IPS DF 6.9 (cell line): ENCODE data around the gene CREB3L1.

Source experiments
- DNase-seq: peaks from one replicate; pipeline ENCODE4 v3.0.0-alpha.2; 2013; ENCODE audit warnings: low read depth, low spot score
- H3K27ac ChIP-seq: one replicate; pipeline ENCODE4 v1.5.1; 2013; ENCODE audit warnings: low read length, control low read depth
- H3K27me3 ChIP-seq: 2 replicates; pipeline ENCODE4 v1.6.1; 2013; ENCODE audit warnings: mild to moderate bottlenecking, low read length; ENCODE audit not compliant: control insufficient read depth, insufficient read depth
- H3K36me3 ChIP-seq: 2 replicates; pipeline ENCODE4 v1.6.1; 2013; ENCODE audit warnings: low read length; ENCODE audit not compliant: control insufficient read depth, insufficient read depth
- H3K4me1 ChIP-seq: 2 replicates; pipeline ENCODE4 v1.6.1; 2013; ENCODE audit warnings: low read length; ENCODE audit not compliant: control insufficient read depth, insufficient read depth
- H3K4me3 ChIP-seq: 2 replicates; pipeline ENCODE4 v1.5.1; 2013; ENCODE audit warnings: mild to moderate bottlenecking, low read length
- H3K9me3 ChIP-seq: 2 replicates; pipeline ENCODE4 v1.6.1; 2013; ENCODE audit warnings: low read length, inconsistent platforms; ENCODE audit not compliant: control insufficient read depth, insufficient read depth
- WGBS: extraction: QIAGEN DNeasy Blood & Tissue Kit; methylation state at CpG from one replicate; pipeline ENCODE4 v1.1.7; 2013; ENCODE audit warnings: mixed read lengths, missing lambda C conversion rate; ENCODE audit not compliant: insufficient read length, insufficient coverage; 5-methylcytosine and 5-hydroxymethylcytosine counted together

CREB3L1 gene

DNA sequence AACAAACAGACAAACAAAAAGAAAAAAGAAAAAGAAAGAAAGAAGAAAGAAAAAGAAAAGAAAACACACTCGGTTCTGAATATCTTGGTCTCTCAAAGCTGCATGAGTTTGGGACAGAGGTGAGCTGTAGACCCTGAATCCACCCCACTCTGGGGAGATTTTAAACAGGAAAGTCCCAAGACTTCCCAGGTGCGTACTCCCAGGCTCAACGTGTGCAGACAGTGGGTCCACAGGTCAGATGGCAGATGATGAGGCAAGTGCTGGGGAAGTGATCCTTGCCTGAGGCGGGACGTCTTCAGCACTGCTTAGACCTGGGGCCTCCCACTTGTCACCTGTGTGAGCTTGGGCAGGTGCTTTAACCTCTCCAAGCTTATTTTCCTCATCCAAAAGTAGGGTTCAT, 9.3 kb downstream of the CREB3L1 start:
- no peak for DNase-seq
- Histone ChIP-seq H3K4me1 (peaks cover 19% of the 10 kb centered on the region), H3K27me3 (no peaks in the 10 kb centered on the region), H3K4me3 (no peak overlapping the region), H3K27ac (no peak overlapping the region), H3K9me3 (no peaks in the 10 kb centered on the region), H3K36me3 (no peaks in the 10 kb centered on the region)
- WGBS: no CpG with 5 or more reads among the region's 5 CpGs

DNA sequence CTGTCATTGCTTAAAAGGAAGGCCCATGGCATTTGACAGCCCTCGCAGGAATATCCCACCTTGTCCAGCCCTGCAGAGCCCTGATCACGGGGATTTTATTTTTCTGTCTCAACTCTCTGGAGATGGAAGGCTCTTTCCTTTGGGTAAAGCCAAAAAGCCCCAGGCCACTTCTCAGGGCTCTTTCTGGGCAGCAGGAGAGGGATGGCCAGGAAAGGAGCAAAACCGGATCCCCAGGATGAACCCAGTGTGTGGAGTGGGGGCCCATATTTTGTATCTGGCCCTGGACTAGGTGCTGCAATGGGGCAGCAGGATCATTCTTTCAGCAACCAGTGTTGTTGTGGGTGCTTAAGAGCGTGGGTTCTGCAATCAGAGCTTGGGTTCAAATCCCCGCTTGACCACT, 11.0 kb downstream of the CREB3L1 start:
- H3K4me1 ChIP-seq: peaks cover 19% of the 10 kb centered on the region
- no peak for DNase-seq
- no peak overlapping the region for H3K4me3 ChIP-seq
- WGBS: no CpG with 5 or more reads among the region's 5 CpGs
- H3K9me3 ChIP-seq: no peaks in the 10 kb centered on the region
- no peaks in the 10 kb centered on the region for H3K27me3 ChIP-seq
- no peak overlapping the region for H3K27ac ChIP-seq
- H3K36me3 ChIP-seq: no peaks in the 10 kb centered on the region

DNA sequence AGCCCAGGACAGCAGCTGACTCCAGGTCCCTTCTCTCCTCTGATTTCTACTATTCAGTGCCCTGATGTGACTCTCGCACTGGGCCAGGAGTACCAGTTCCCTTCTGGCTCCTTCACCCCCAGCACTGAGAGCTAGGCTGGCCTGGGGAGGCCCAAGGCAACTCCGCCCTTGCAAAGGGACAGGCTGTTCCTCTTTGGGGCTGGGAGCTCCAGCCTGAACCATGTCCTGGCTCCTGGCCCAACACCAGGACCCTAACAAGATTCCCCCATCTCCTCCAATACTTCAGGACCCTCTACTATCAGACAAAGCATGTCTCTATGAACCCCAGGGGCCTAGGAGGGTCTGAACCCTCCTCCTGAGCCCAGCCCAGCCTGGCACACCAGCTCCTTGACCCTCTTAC, 12.5 kb downstream of the CREB3L1 start:
- Histone ChIP-seq H3K9me3 (no peaks in the 10 kb centered on the region), H3K27ac (no peak overlapping the region), H3K4me1 (peaks cover 19% of the 10 kb centered on the region), H3K4me3 (no peak overlapping the region), H3K36me3 (no peaks in the 10 kb centered on the region), H3K27me3 (no peaks in the 10 kb centered on the region)
- DNase-seq: no peak
- WGBS: no CpG with 5 or more reads among the region's 2 CpGs

DNA sequence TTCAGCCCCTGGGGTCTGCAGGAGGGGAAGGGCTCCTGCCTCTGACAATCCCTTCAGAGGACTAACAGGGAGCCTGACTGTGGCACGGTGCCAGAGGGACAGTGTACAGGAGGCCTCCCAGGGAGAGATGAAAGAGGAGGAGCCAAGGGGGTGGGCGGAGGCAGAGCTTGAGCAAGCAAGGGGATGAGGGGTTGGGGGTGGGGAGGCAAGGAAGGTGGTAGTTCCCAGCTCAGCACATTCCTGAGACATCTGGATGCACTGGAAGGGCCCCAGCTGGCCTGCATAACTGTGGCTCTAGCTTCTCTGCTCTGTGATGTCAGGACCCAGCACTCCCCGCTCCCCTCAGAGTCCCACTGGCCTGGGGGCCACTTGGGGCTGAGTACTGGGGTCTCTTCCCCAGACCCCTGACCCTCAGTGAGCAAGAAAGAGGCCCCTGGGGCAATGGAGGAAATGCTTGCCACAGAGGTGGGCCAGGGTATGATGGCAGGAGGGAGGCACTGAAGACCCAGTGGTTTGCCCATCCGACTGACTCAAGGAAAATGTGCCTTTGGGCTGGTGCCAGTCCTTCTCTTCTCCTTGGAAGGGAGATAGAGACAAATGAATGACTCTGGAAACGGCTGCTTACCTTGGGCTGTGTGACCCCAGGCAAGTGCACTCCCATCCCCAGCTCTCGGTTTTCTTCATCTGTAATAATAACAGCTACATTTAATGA, 13.3 kb downstream of the CREB3L1 start:
- no peaks in the 10 kb centered on the region for H3K27me3 ChIP-seq
- no peaks in the 10 kb centered on the region for H3K9me3 ChIP-seq
- peak; percentile 68 for DNase-seq
- peaks cover 16% of the 10 kb centered on the region for H3K4me1 ChIP-seq
- WGBS: no CpG with 5 or more reads among the region's 6 CpGs
- H3K4me3 ChIP-seq: no peak overlapping the region
- no peaks in the 10 kb centered on the region for H3K36me3 ChIP-seq
- H3K27ac ChIP-seq: no peak overlapping the region

DNA sequence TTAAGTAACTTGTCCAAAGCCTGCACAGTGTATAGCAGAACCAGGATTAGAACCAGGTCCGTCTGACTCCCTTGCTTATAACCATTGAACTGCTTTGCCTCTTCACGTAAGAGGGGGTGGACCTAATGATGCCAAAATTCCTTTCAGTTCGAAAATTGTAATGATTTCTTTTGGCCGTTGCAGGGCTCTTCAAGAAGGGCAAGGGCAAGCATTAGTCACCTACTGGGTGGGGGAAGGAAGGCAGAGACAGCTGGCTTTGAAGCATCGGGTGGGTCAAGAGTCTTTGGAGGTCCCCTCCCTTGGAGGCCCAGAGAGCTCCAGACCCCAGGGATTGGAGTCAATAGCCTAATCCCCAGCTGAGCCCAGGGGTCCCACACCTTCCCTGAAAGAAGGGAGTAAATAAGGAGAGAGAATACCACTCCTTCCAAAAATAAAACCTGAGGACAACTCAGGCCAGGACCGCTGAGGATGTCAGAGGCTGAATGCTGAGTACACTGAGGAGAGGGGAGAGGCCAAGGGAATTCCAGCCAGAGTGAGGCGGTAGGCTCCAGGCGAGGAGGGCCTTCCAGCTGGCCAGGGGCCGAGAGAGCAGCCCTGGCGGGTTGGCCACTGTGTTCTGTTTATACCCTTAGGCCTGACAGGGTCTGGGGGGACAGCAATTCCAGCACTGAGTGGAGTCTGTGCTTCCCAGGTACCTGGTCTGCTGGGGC, 14.1 kb downstream of the CREB3L1 start:
- H3K36me3 ChIP-seq: no peaks in the 10 kb centered on the region
- no peak overlapping the region for H3K4me3 ChIP-seq
- no peaks in the 10 kb centered on the region for H3K27me3 ChIP-seq
- H3K9me3 ChIP-seq: no peaks in the 10 kb centered on the region
- WGBS: no CpG with 5 or more reads among the region's 10 CpGs
- peaks cover 20% of the 10 kb centered on the region for H3K4me1 ChIP-seq
- H3K27ac ChIP-seq: no peak overlapping the region
- DNase-seq: no peak

DNA sequence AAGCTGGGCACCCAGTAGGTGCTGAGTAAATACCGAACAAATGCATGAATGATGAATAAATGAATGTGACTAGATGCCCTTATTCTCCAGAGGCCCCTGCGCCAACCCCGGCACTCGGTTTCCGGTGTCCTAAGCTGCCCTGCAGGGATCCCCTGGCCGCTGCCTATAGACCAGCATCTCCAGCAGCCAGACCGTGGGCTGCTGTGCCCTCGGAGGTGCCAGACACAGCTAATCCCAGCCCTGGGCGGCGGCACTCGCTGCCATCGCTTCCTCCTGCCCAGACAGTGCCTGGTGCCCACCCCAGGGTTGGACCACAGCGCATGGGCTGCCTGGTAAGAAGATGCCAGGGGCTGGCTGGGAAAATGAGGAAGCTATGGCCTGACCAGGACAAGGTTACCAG, 15.6 kb downstream of the CREB3L1 start:
- H3K4me3 ChIP-seq: no peak overlapping the region
- H3K27ac ChIP-seq: no peak overlapping the region
- WGBS: no CpG with 5 or more reads among the region's 13 CpGs
- no peaks in the 10 kb centered on the region for H3K36me3 ChIP-seq
- peaks cover 25% of the 10 kb centered on the region for H3K4me1 ChIP-seq
- DNase-seq: no peak
- H3K9me3 ChIP-seq: no peaks in the 10 kb centered on the region
- no peaks in the 10 kb centered on the region for H3K27me3 ChIP-seq

DNA sequence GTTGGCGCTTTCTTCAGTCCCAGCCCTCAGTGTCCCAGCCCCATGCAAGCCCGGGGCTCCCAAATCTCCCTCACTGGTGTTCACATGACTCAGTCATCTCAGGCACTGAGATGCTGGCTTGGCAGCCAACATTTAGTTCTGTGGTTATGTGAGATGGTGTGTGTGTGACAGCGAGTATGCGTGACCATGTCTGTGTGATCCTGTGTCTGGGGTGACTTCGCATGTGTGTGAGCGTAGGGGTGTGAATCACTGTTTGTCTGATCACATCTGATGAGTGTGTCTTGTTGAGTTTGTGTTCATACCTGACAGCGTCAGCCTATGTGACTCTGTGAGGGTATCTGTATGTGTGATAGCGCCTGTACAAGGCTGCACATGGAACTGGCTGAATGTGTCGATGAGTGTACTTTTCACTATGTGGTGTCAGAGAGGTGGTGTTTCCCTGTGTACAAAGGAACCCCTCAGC, 16.2 kb downstream of the CREB3L1 start:
- Histone ChIP-seq H3K36me3 (no peaks in the 10 kb centered on the region), H3K4me3 (no peak overlapping the region), H3K27ac (no peak overlapping the region), H3K27me3 (no peaks in the 10 kb centered on the region), H3K9me3 (no peaks in the 10 kb centered on the region), H3K4me1 (peaks cover 25% of the 10 kb centered on the region)
- no peak for DNase-seq
- WGBS: no CpG with 5 or more reads among the region's 9 CpGs

DNA sequence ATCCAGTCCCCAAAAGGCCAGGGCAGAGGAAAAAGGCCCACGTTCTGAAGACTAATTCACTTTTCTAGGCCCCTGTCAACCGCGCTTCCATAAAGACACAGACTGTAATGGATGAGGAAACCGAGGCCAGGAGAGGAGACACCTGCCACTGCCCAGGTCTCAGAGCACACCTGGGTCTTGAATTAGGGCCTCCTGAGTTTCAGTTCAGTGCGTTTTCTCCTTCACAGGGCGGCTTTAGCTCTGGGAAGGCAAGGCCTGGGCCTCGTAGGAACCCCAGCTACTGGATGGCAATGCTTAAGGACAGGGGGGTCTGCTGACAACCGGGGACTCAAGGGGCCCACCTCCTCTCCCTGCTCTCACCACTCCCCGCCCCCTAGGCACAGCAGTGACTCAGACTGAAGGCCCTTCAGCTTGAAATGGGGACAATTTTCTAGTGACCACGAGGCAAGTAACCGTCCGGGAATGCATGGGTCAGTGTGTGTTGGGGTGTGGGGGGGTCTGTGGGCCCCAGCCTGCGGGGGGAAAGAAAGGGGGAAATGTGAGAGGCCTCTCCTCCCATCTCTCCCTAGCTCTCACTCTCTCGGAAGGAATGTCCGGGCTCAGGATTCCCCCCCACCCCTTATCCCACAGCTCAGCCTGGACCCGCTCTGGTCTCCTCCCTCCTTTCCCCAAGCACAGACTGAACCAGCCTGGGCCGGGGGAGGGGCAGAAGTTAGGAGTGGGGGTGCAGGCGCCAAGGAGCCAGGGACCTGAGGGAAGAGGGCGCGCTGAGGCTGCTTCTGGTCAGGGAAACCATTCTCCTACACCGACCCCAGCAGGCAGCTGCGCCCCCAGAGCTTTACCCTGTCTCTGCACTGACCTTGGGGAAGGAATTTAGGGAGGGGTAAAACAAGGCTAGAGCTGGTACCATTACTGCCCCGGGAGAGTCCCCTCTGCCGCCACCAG, 17.2 kb downstream of the CREB3L1 start:
- no peaks in the 10 kb centered on the region for H3K9me3 ChIP-seq
- DNase-seq: no peak
- no CpG with 5 or more reads among the region's 24 CpGs for WGBS
- no peaks in the 10 kb centered on the region for H3K27me3 ChIP-seq
- H3K4me1 ChIP-seq: peaks cover 25% of the 10 kb centered on the region
- no peaks in the 10 kb centered on the region for H3K36me3 ChIP-seq
- H3K4me3 ChIP-seq: peak overlapping the region; percentile 54; the same call in 1 of the 2 replicates
- H3K27ac ChIP-seq: no peak overlapping the region

DNA sequence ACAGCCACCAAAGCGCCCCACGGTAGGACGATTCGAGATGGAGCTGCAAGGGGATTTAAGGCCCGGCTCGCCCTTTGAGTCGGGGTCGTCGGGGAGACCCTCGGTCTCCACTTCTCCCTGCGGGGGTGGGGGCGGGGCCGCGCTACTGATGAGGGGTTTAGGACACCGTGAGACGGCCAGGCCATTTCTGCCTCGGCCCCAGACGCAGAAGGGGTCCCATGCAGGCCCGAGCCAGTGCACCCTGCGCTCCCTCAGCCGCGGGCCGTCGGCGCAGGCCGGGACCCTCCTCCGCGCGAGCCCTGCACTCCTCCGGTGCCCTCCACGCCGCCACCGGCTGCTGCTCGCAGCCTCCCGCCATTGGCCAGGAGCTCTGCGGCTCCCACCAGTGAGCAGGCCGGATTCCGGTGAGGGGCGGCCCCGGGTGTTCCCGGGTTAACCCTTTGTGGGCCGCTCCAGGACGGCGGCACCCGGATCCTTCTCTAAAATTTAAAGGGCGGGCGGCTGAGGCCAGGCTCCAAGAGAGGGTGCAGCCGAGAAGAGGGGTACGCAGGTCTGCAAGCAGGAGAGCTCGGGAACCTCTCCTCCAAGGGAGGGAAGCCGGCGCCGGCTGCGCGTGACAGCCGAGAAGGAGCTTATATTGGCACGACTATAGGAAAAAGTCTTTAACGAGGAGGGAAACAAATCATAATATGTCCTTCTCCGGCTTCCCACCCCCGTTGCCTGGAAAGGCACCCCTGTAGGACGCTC, 18.0 kb downstream of the CREB3L1 start:
- H3K4me3 ChIP-seq: peak overlapping the region; percentile 54; the same call in 1 of the 2 replicates

More for the DNA sequence above, 18.0 kb downstream of the CREB3L1 start:
- Histone ChIP-seq H3K27me3 (no peaks in the 10 kb centered on the region), H3K27ac (no peak overlapping the region), H3K4me1 (peaks cover 20% of the 10 kb centered on the region), H3K36me3 (no peaks in the 10 kb centered on the region), H3K9me3 (no peaks in the 10 kb centered on the region)
- peak; percentile 71 for DNase-seq
- WGBS: no CpG with 5 or more reads among the region's 61 CpGs
